Nephron (organoid): ENCODE results near the gene ODAD2.

Source experiments
- H3K27ac Mint-ChIP-seq, 3 experiments: 2 replicates each; pipeline ENCODE4 v1.8.0; 2020; ENCODE audit warnings: mixed read lengths in 3 of 3, mild to moderate bottlenecking in 2 of 3, moderate library complexity in 1 of 3
- H3K27me3 Mint-ChIP-seq: 2 replicates; pipeline ENCODE4 v1.8.0; 2021; ENCODE audit warnings: low read depth, mild to moderate bottlenecking, moderate library complexity, mixed read lengths
- H3K36me3 Mint-ChIP-seq: 2 replicates; pipeline ENCODE4 v1.8.0; 2020; ENCODE audit warnings: low read depth, mixed read lengths
- H3K4me1 Mint-ChIP-seq: 2 replicates; pipeline ENCODE4 v1.8.0; 2020; ENCODE audit warnings: mixed read lengths
- H3K4me3 Mint-ChIP-seq, 3 experiments: 2 replicates each; pipeline ENCODE4 v1.8.0; 2020; ENCODE audit warnings: mild to moderate bottlenecking in 3 of 3, mixed read lengths in 3 of 3, moderate library complexity in 2 of 3
- H3K9me3 Mint-ChIP-seq: 2 replicates; pipeline ENCODE4 v1.8.0; 2020; ENCODE audit warnings: mixed read lengths
- CTCF ChIP-seq, 3 experiments: fragments of 200-600 bp; sonication (generic); IDR thresholded peaks; one replicate each; pipeline ENCODE4 v1.5.0; 2021; ENCODE audit warnings: antibody characterized with exemption in 3 of 3; ENCODE audit not compliant: unreplicated experiment in 3 of 3

The ODAD2 gene

DNA sequence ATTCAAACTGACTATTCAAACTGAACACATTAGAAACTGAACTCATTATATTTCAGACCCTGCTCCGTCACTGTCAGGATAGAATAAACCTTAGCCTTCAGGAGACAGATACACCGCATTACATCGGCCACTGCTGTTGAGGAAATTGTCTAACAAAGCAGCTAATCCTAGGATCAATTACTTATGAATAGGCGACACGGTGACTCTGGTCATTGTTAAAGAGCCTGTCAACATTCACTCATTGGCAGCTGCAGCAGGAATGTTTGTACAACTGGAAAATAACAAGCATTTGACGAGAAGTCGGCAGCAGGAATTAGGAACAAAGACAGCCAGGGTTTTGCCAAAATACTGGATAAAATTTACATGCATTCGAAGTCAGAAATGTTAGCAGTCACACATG lies 141.3 kb downstream of the ODAD2 start:
- H3K9me3 Mint-ChIP-seq = no peaks in the 10 kb centered on the region
- no peaks in the 10 kb centered on the region for H3K36me3 Mint-ChIP-seq
- H3K4me1 Mint-ChIP-seq = no peaks in the 10 kb centered on the region
- H3K4me3 Mint-ChIP-seq = no peak overlapping the region
- no peak overlapping the region for H3K27ac Mint-ChIP-seq
- peaks cover 3% of the 10 kb centered on the region for H3K27me3 Mint-ChIP-seq
- no peak for TF ChIP-seq CTCF (IDR thresholded peaks at IDR 0.05; ENCODE audit: unreplicated experiment in 3 of 3)

DNA sequence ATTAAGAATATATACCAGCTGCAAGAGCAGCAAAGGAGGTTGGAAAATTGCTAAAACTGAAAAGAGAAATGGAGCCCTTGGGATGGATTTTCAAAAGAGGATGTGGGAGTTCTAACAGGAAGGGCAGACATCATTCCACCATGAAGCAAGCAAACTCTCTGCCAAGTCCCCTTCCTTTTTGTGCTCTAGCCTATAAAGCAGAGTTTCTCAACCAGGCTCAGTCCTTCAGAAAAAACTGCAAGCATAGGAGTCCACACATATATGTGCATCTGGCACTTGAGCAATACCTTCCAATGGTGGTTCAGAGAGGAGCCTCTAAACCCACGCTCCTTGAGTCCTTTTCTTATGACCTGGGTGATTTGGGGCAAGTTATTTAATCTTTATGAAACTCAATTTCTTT lies 154.7 kb downstream of the ODAD2 start:
- Mint-ChIP-seq H3K27ac (no peak overlapping the region), H3K4me3 (no peak overlapping the region), H3K27me3 (peaks cover 4% of the 10 kb centered on the region), H3K4me1 (no peaks in the 10 kb centered on the region), H3K36me3 (no peaks in the 10 kb centered on the region), H3K9me3 (peaks cover 5% of the 10 kb centered on the region)
- no peak for TF ChIP-seq CTCF (IDR thresholded peaks at IDR 0.05; ENCODE audit: unreplicated experiment in 3 of 3)

- Mint-ChIP-seq H3K36me3 (no peaks in the 10 kb centered on the region), H3K27ac (no peak overlapping the region), H3K27me3 (peaks cover 4% of the 10 kb centered on the region), H3K4me1 (peaks cover 5% of the 10 kb centered on the region), H3K4me3 (no peak overlapping the region), H3K9me3 (no peaks in the 10 kb centered on the region)
- TF ChIP-seq CTCF (IDR thresholded peaks at IDR 0.05; ENCODE audit: unreplicated experiment in 3 of 3) = no peak
Observed at GRCh38 chr10:27838901-27839300, 160.0 kb downstream of the ODAD2 start.

DNA sequence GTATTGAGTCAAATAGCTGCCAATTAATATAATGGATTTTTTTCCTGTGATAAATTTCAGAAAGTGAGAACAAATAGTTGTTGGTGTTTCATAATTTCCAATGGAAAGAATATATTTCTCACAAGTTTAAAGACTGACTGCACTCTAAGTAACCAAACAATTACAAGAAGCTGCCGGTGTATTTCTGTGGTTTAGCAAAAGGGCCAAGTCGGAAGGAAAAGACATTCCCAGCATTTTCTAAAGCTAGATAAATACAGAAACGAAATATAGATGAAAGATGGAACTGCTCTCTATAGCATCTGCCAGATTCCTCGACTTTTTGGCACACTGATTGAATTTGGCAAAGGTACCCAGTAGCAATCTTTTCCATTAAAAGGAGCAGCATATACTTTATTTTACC lies 160.5 kb downstream of the ODAD2 start:
- Mint-ChIP-seq H3K36me3 (no peaks in the 10 kb centered on the region), H3K4me1 (peaks cover 5% of the 10 kb centered on the region), H3K27me3 (peaks cover 4% of the 10 kb centered on the region), H3K27ac (no peak overlapping the region), H3K9me3 (no peaks in the 10 kb centered on the region), H3K4me3 (no peak overlapping the region)
- TF ChIP-seq CTCF (IDR thresholded peaks at IDR 0.05; ENCODE audit: unreplicated experiment in 3 of 3) = no peak

DNA sequence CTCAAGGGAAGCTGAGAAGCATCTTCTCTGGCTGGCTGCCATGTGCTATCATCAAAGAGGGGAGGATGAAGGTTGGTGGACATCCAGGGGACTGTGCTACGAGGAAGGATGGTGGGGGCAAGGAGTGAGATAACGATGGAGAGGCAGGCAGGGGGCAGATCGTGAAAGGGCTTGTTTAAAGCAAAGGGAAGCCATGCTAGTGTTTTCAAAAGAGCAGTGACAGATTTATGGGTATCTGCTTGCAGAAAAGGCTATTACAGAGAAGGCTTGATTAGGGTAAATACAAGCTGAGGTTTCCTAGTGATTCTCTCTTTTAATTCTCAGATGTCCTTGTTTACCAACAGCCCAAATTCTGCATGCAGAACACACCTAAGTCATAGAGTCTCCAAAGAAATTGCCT lies 164.4 kb downstream of the ODAD2 start:
- no peaks in the 10 kb centered on the region for H3K27me3 Mint-ChIP-seq
- H3K4me1 Mint-ChIP-seq = peaks cover 5% of the 10 kb centered on the region
- H3K4me3 Mint-ChIP-seq = no peak overlapping the region
- no peaks in the 10 kb centered on the region for H3K36me3 Mint-ChIP-seq
- TF ChIP-seq CTCF (IDR thresholded peaks at IDR 0.05; ENCODE audit: unreplicated experiment in 3 of 3) = no peak
- no peaks in the 10 kb centered on the region for H3K9me3 Mint-ChIP-seq
- H3K27ac Mint-ChIP-seq = no peak overlapping the region

DNA sequence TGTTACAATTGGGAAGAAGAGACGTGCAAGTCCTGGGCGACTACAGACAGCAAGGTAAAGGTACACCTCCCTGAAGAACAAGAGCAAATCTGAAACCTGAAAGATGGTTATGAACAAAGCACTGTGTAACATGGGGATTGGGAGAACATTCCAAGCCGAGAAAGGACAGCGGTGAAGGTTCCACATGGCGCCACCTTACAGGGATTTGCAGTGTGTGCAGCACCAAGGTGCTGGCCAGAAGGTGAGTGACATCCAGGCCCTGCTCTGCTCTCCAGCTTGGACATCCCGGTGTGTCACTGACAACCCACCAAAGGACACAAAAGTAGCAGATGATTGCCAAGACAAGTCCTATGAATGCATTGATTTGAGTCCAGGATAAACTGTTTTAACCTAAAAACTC lies 165.1 kb downstream of the ODAD2 start:
- H3K4me3 Mint-ChIP-seq = no peak overlapping the region

More for the DNA sequence above, 165.1 kb downstream of the ODAD2 start:
- no peaks in the 10 kb centered on the region for H3K27me3 Mint-ChIP-seq
- peaks cover 5% of the 10 kb centered on the region for H3K4me1 Mint-ChIP-seq
- no peaks in the 10 kb centered on the region for H3K9me3 Mint-ChIP-seq
- H3K27ac Mint-ChIP-seq = no peak overlapping the region
- no peaks in the 10 kb centered on the region for H3K36me3 Mint-ChIP-seq
- no peak for TF ChIP-seq CTCF (IDR thresholded peaks at IDR 0.05; ENCODE audit: unreplicated experiment in 3 of 3)
